ENCODE results near the gene DIABLO. TPM values are rescaled to one million over a fixed set of nuclear protein-coding genes. Genes with fewer than 3 reads are reported as not detected.

The DIABLO gene
- polyA plus RNA-seq, 2 of the 4 experiments (the other 2 are of a cell fraction), result 74.9 to 104 TPM

DNA sequence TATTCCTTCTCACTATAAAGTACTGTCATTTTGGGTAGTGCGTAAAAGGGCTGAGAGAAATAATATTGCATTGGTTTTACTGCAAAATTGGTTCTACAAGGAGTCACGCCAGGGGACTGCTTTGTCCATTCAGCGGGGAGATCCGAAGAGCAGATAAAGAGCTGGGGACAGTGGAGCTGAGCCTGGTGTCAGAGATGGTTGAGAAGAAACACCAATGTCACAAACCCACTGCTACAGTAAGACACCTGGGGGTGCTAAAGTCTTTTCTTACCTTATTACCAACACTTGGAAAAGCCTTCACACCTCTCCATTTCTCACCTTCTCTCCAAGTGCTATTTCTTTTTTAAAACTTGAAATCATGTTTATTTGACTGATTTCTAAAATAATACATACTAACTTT lies 66.0 kb downstream of the DIABLO start:
- ATAC-seq, result peak in 1 of 2 experiments; percentile 45; a peak in 3 of 6 replicates
- Histone ChIP-seq H3K4me1 (no peaks in the 10 kb centered on the region), H3K4me2 (no peak overlapping the region), H3K4me3 (no peak overlapping the region), H3K9me3 (no peaks in the 10 kb centered on the region), H3K27ac (no peak overlapping the region)
- WGBS (ENCODE audit: missing lambda C conversion rate), result 88% methylated on average over 4 of the region's 4 CpGs
- no peak for FAIRE-seq
- ChIA-PET CTCF (interaction anchor here (2.0 kb wide), 1 partner anchor 31 kb away, joined by 11 read pairs; no protein-coding TSS in a partner anchor), POLR2A (no interaction called here)
- TF ChIP-seq RAD21 (conservative IDR thresholded peaks at IDR 0.05 in 1 of 2, IDR thresholded peaks at IDR 0.05 in 1 of 2) (peak in 1 of 2 experiments; percentile 11; a peak in 1 of 5 replicates), GATA3 (IDR thresholded peaks at IDR 0.05; ENCODE audit: borderline replicate concordance) (no peak)
- no peak for DNase-seq (ENCODE audit: low read depth in 1 of 2, low spot score in 1 of 2)

DNA sequence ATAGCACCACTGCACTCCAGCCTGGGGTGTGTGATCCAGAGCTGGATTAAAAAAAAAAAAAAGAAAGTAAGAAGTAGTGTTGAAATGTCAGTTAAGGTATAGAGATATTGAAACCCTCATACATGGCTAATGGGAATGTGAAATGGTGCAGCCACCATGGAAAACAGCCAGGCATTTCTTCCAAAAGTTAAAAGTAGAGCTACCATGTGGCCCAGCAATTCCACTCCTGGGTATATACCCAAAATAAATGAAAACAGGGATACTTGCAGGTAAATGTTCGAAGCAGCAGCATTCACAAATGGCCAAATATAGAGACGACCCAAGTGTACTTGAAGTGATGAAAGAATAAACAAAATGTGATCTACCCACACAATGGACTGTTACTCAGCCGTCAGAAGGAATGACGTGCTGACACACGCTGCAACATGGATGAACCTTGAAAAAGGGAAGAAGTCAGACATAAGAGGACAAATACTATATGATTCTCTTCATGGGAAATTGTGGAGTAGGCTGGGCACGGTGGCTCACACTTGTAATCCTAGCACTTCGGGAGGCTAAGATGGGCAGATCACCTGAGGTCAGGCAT lies 67.1 kb downstream of the DIABLO start:
- ATAC-seq, result no peak
- H3K27ac ChIP-seq, result no peak overlapping the region
- H3K4me3 ChIP-seq, result no peak overlapping the region
- WGBS (ENCODE audit: missing lambda C conversion rate), result 68% methylated on average over 7 of the region's 7 CpGs
- no peaks in the 10 kb centered on the region for H3K9me3 ChIP-seq
- ChIA-PET CTCF (interaction anchor here (0.7 to 2.5 kb wide), 7 partner anchors 11 to 716 kb away, joined by 3 to 11 read pairs (median 4); no protein-coding TSS in a partner anchor), POLR2A (interaction anchor here (0.7 kb wide), 1 partner anchor 1512 kb away, joined by 3 read pairs; no protein-coding TSS in a partner anchor)
- TF ChIP-seq, protein P1, sequence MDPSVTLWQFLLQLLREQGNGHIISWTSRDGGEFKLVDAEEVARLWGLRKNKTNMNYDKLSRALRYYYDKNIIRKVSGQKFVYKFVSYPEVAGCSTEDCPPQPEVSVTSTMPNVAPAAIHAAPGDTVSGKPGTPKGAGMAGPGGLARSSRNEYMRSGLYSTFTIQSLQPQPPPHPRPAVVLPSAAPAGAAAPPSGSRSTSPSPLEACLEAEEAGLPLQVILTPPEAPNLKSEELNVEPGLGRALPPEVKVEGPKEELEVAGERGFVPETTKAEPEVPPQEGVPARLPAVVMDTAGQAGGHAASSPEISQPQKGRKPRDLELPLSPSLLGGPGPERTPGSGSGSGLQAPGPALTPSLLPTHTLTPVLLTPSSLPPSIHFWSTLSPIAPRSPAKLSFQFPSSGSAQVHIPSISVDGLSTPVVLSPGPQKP (IDR thresholded peaks at IDR 0.05; ENCODE audit: low read depth, low read length), result no peak
- no peak for TF ChIP-seq ZNF302 (CRISPR knock-in tag; IDR thresholded peaks at IDR 0.05)
- no peak for TF ChIP-seq POLR2A (IDR thresholded peaks at IDR 0.05; ENCODE audit: low read length)
- no peak for TF ChIP-seq EHMT2 (IDR thresholded peaks at IDR 0.05; ENCODE audit: low read depth)
- TF ChIP-seq, protein P2, sequence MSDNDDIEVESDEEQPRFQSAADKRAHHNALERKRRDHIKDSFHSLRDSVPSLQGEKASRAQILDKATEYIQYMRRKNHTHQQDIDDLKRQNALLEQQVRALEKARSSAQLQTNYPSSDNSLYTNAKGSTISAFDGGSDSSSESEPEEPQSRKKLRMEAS (IDR thresholded peaks at IDR 0.05), result no peak
- TF ChIP-seq, protein P3, sequence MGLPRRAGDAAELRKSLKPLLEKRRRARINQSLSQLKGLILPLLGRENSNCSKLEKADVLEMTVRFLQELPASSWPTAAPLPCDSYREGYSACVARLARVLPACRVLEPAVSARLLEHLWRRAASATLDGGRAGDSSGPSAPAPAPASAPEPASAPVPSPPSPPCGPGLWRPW (IDR thresholded peaks at IDR 0.05), result no peak
- no peak for TF ChIP-seq MYC (IDR thresholded peaks at IDR 0.05; ENCODE audit: borderline replicate concordance, low read length)
- no peak for TF ChIP-seq KDM5A (IDR thresholded peaks at IDR 0.05)
- no peak for TF ChIP-seq NPAS2 (CRISPR knock-in tag; IDR thresholded peaks at IDR 0.05; ENCODE audit: borderline replicate concordance)
- TF ChIP-seq POLR2AphosphoS2 (conservative IDR thresholded peaks at IDR 0.05; ENCODE audit: low read length), result no peak
- TF ChIP-seq CBX2 (IDR thresholded peaks at IDR 0.05; ENCODE audit: borderline replicate concordance, low read depth), result no peak
- no peak for TF ChIP-seq BHLHE40 (IDR thresholded peaks at IDR 0.05; ENCODE audit: low read depth, low read length)
- no peak for TF ChIP-seq HOXA7 (CRISPR knock-in tag; IDR thresholded peaks at IDR 0.05)
- no peak for DNase-seq (ENCODE audit: low read depth in 1 of 2, low spot score in 1 of 2)
- H3K4me2 ChIP-seq, result no peak overlapping the region
- no peak for FAIRE-seq
- no peaks in the 10 kb centered on the region for H3K4me1 ChIP-seq

Small RNA genes lying within 50 kb of the gene (small RNA-seq; reads per million reads assigned to genes)
- gene DIABLO, result 0.35 to 9.9 (median 2.2) reads per million in 6 experiments

Other genes starting within 250 kb of the DIABLO start
- 9.4 and 9.8 TPM in 2 replicates for gene BCL7A, start 204.2 kb downstream of the DIABLO start, polyA plus RNA-seq (2011; rRNA removed)
- 6.7 to 9.2 TPM (median 6.8 TPM) in 3 replicates for gene BCL7A, start 204.2 kb downstream of the DIABLO start, polyA plus RNA-seq (2017; fragmentation: RNase III; extraction: RNeasy Plus Mini Kit Qiagen cat#74134 plus additional on column Dnase treatment)
- gene MLXIP, start 147.3 kb downstream of the DIABLO start, polyA plus RNA-seq (2011; rRNA removed), result 7.0 and 11.6 TPM in 2 replicates
- 18.1 to 21.4 TPM (median 21.2 TPM) in 3 replicates for gene MLXIP, start 147.3 kb downstream of the DIABLO start, polyA plus RNA-seq (2017; fragmentation: RNase III; extraction: RNeasy Plus Mini Kit Qiagen cat#74134 plus additional on column Dnase treatment)
- gene IL31, start 51.8 kb downstream of the DIABLO start, polyA plus RNA-seq (2011; rRNA removed), result not detected in 2 replicates
- not detected in 3 replicates for gene IL31, start 51.8 kb downstream of the DIABLO start, polyA plus RNA-seq (2017; fragmentation: RNase III; extraction: RNeasy Plus Mini Kit Qiagen cat#74134 plus additional on column Dnase treatment)
- 0.09 TPM in 1 of 2 replicates, not detected in the other for gene LRRC43, start 42.9 kb downstream of the DIABLO start, polyA plus RNA-seq (2011; rRNA removed)
- gene LRRC43, start 42.9 kb downstream of the DIABLO start, polyA plus RNA-seq (2017; fragmentation: RNase III; extraction: RNeasy Plus Mini Kit Qiagen cat#74134 plus additional on column Dnase treatment), result 0.14 to 0.26 TPM in 2 of 3 replicates, not detected in the other
- 0.66 and 0.74 TPM in 2 replicates for gene B3GNT4, start 22.3 kb downstream of the DIABLO start, polyA plus RNA-seq (2011; rRNA removed)
- 0.55 to 1.2 TPM (median 0.73 TPM) in 3 replicates for gene B3GNT4, start 22.3 kb downstream of the DIABLO start, polyA plus RNA-seq (2017; fragmentation: RNase III; extraction: RNeasy Plus Mini Kit Qiagen cat#74134 plus additional on column Dnase treatment)
- 28.6 and 32.4 TPM in 2 replicates for gene VPS33A, start 40.4 kb upstream of the DIABLO start, polyA plus RNA-seq (2011; rRNA removed)
- 19.5 to 20.4 TPM (median 19.9 TPM) in 3 replicates for gene VPS33A, start 40.4 kb upstream of the DIABLO start, polyA plus RNA-seq (2017; fragmentation: RNase III; extraction: RNeasy Plus Mini Kit Qiagen cat#74134 plus additional on column Dnase treatment)
- 133 and 149 TPM in 2 replicates for gene CLIP1, start 196.6 kb upstream of the DIABLO start, polyA plus RNA-seq (2011; rRNA removed)
- gene CLIP1, start 196.6 kb upstream of the DIABLO start, polyA plus RNA-seq (2017; fragmentation: RNase III; extraction: RNeasy Plus Mini Kit Qiagen cat#74134 plus additional on column Dnase treatment), result 43.0 to 49.7 TPM (median 44.4 TPM) in 3 replicates

Data from A549 (cell line).